Keratinocyte (primary cell): ENCODE measurements around the gene TEX101. TPM values are rescaled to one million over a fixed set of nuclear protein-coding genes. Genes with fewer than 3 reads are reported as not detected.

ENCODE experiments used
- DNase-seq: peaks from one replicate; pipeline ENCODE4 v3.0.0-alpha.2; 2011; ENCODE audit warnings: low read depth, missing footprints, low spot score
- FAIRE-seq: peaks from 2 replicates; lab custom pipeline; 2011; peaks lifted over from hg19 to GRCh38; lab: Jason Lieb, UNC
- H2AFZ ChIP-seq: 2 replicates; pipeline ENCODE4 v1.6.0; 2012; ENCODE audit warnings: low read length, control low read depth, inconsistent platforms; ENCODE audit not compliant: control insufficient read depth
- H3K27ac ChIP-seq: 2 replicates; pipeline ENCODE4 v1.5.1; 2011; ENCODE audit warnings: low read length; ENCODE audit not compliant: control insufficient read depth, insufficient read depth
- H3K27me3 ChIP-seq: 3 replicates; pipeline ENCODE4 v1.6.0; 2011; ENCODE audit warnings: low read length; ENCODE audit not compliant: control insufficient read depth, insufficient read depth; ENCODE audit errors: extremely low read depth
- H3K36me3 ChIP-seq, 2 experiments: 2 replicates in 1 of 2; 3 replicates in 1 of 2; pipeline ENCODE4 v1.5.1; 2011; ENCODE audit warnings: low read length in 2 of 2, mild to moderate bottlenecking in 1 of 2; ENCODE audit not compliant: control insufficient read depth in 2 of 2, insufficient read depth in 2 of 2; ENCODE audit errors: extremely low read depth in 1 of 2
- H3K4me1 ChIP-seq: 3 replicates; pipeline ENCODE4 v1.5.1; 2011; ENCODE audit warnings: low read length; ENCODE audit not compliant: control insufficient read depth, insufficient read depth; ENCODE audit errors: extremely low read depth
- H3K4me2 ChIP-seq: 3 replicates; pipeline ENCODE4 v1.6.0; 2011; ENCODE audit warnings: low read depth, low read length; ENCODE audit not compliant: control insufficient read depth, insufficient read depth; ENCODE audit errors: extremely low read depth
- H3K4me3 ChIP-seq, 3 experiments: fragments of 200-600 bp in 1 of 3; sonication (generic) in 1 of 3; 2 replicates in 2 of 3; 3 replicates in 1 of 3; pipeline ENCODE4 v1.5.1; 2011 to 2016; ENCODE audit warnings: low read length in 3 of 3, mild to moderate bottlenecking in 3 of 3, control low read depth in 2 of 3, inconsistent platforms in 1 of 3, low read depth in 1 of 3, mixed read lengths in 1 of 3, mixed run types in 1 of 3, moderate library complexity in 1 of 3; ENCODE audit not compliant: control insufficient read depth in 2 of 3, insufficient read depth in 2 of 3; ENCODE audit errors: extremely low read depth in 1 of 3
- H3K79me2 ChIP-seq: 2 replicates; pipeline ENCODE4 v1.6.0; 2012; ENCODE audit warnings: low read length; ENCODE audit not compliant: control insufficient read depth, insufficient read depth
- H3K9ac ChIP-seq: 3 replicates; pipeline ENCODE4 v1.6.0; 2011; ENCODE audit warnings: low read length; ENCODE audit not compliant: control insufficient read depth, insufficient read depth; ENCODE audit errors: extremely low read depth
- H3K9me1 ChIP-seq: 3 replicates; pipeline ENCODE4 v1.6.0; 2011; ENCODE audit warnings: low read length; ENCODE audit not compliant: control insufficient read depth, insufficient read depth; ENCODE audit errors: extremely low read depth
- H3K9me3 ChIP-seq: 2 replicates; pipeline ENCODE4 v1.5.1; 2012; ENCODE audit warnings: low read depth, low read length; ENCODE audit not compliant: control insufficient read depth
- H4K20me1 ChIP-seq: 3 replicates; pipeline ENCODE4 v1.6.0; 2011; ENCODE audit warnings: low read length; ENCODE audit not compliant: control insufficient read depth, insufficient read depth; ENCODE audit errors: extremely low read depth
- CTCF ChIP-seq, 3 experiments: IDR thresholded peaks in 1 of 3; conservative IDR thresholded peaks in 1 of 3; optimal IDR thresholded peaks in 1 of 3; 2 replicates in 2 of 3; 3 replicates in 1 of 3; pipeline versions ENCODE3 to v1.5.1; 2011; ENCODE audit warnings: low read length in 3 of 3, mild to moderate bottlenecking in 3 of 3, moderate library complexity in 2 of 3, control low read depth in 1 of 3, inconsistent platforms in 1 of 3; ENCODE audit not compliant: insufficient read depth in 2 of 3; ENCODE audit errors: extremely low read depth in 1 of 3
- EZH2 ChIP-seq: IDR thresholded peaks from one replicate; pipeline ENCODE4 v1.6.1; 2012; ENCODE audit warnings: inconsistent platforms, mild to moderate bottlenecking, low read length, moderate library complexity
- dilution Hi-C: fragments of 300-500 bp; cut with MboI; formaldehyde crosslinking; loops from one replicate; pipeline ENCODE4 v1.7.0; 2020; ENCODE audit warnings: low sequenced_read_pairs; ENCODE audit not compliant: extremely low pct_ligation_motif_present
- polyA plus RNA-seq, 5 experiments: library from polyadenylated mRNA; depleted of rRNA in 3 of 5; stranded (reverse) in 3 of 5; stranded (forward) in 1 of 5; unstranded in 1 of 5; fragments of >200 nt; gene quantifications; 1 replicate in 1 of 5; 2 replicates in 3 of 5; 3 replicates in 1 of 5; pipeline versions ENCODE4 v1.2.1 to v1.2.3, GENCODE V29; 2011 to 2012; ENCODE audit warnings: missing spikeins in 2 of 5, low read depth in 1 of 5, low replicate concordance in 1 of 5

Gene TEX101
- polyA plus RNA-seq, 1 donor (not counting 4 experiments of a cell fraction or from before 2014, with no cell fraction given): not detected

- no peak for TF ChIP-seq EZH2
- TF ChIP-seq CTCF (optimal IDR thresholded peaks at IDR 0.05 in 1 of 3, IDR thresholded peaks at IDR 0.05 in 1 of 3, conservative IDR thresholded peaks at IDR 0.05 in 1 of 3; ENCODE audit: extremely low read depth in 1 of 3, insufficient read depth in 2 of 3, low read length in 3 of 3): no peak
- H3K79me2 ChIP-seq: peaks cover 10% of the 10 kb centered on the region
- H3K4me1 ChIP-seq: peaks cover 25% of the 10 kb centered on the region
- no peaks in the 10 kb centered on the region for H3K9me3 ChIP-seq
- FAIRE-seq (no peak), DNase-seq (no peak)
- no peak overlapping the region for H2AFZ ChIP-seq
- H3K9ac ChIP-seq: no peak overlapping the region
- no peak overlapping the region for H3K27ac ChIP-seq
- H3K27me3 ChIP-seq: no peaks in the 10 kb centered on the region
- no peaks in the 10 kb centered on the region for H4K20me1 ChIP-seq
- H3K4me2 ChIP-seq: no peak overlapping the region
- no peak overlapping the region for H3K4me3 ChIP-seq
- dilution Hi-C loops: no loop called here
- H3K36me3 ChIP-seq: peaks cover 7 to 19% of the 10 kb centered on the region in 2 experiments
- no peaks in the 10 kb centered on the region for H3K9me1 ChIP-seq
These were observed 46.6 kb downstream of the TEX101 start for GRCh38 chr19:43461303-43461702.

GRCh38 chr19:43462383-43462782 is 47.7 kb downstream of the TEX101 start:
- dilution Hi-C loops: no loop called here
- no peak for TF ChIP-seq CTCF (optimal IDR thresholded peaks at IDR 0.05 in 1 of 3, IDR thresholded peaks at IDR 0.05 in 1 of 3, conservative IDR thresholded peaks at IDR 0.05 in 1 of 3; ENCODE audit: extremely low read depth in 1 of 3, insufficient read depth in 2 of 3, low read length in 3 of 3)
- TF ChIP-seq EZH2: no peak
- peaks cover 1% of the 10 kb centered on the region for H3K9me1 ChIP-seq
- H3K4me3 ChIP-seq: no peak overlapping the region
- no peaks in the 10 kb centered on the region for H3K27me3 ChIP-seq
- H3K9me3 ChIP-seq: no peaks in the 10 kb centered on the region
- peaks cover 10% of the 10 kb centered on the region for H3K79me2 ChIP-seq
- no peak overlapping the region for H2AFZ ChIP-seq
- peaks cover 28% of the 10 kb centered on the region for H3K4me1 ChIP-seq
- H4K20me1 ChIP-seq: no peaks in the 10 kb centered on the region
- no peak overlapping the region for H3K9ac ChIP-seq
- DNase-seq (no peak), FAIRE-seq (no peak)
- peak overlapping the region; percentile 90 for H3K4me2 ChIP-seq
- peaks cover 7 to 19% of the 10 kb centered on the region in 2 experiments for H3K36me3 ChIP-seq
- no peak overlapping the region for H3K27ac ChIP-seq
